Measurements from ENCODE around the gene TJP3.

DNA sequence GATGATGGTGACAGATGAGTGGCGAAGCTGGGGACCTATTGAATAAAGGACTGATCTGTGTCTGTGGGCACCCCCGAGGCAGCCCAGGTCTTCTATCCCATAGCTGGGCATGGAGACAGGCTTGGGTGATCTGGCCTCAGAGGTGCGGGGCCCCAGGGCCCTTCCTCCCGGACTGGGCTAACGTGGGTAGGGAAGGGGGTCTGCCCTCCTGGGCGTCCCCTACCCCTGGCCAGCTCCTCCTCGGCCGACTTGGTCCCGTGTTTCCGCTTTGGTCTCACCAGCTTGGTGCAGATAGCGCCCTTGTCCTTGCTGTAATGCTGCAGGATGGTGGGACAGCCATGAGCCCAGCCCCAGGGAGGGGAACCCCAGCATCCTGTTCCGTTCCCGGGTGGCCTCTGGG lies 74.7 kb downstream of the TJP3 start:
- TF ChIP-seq, protein P1, sequence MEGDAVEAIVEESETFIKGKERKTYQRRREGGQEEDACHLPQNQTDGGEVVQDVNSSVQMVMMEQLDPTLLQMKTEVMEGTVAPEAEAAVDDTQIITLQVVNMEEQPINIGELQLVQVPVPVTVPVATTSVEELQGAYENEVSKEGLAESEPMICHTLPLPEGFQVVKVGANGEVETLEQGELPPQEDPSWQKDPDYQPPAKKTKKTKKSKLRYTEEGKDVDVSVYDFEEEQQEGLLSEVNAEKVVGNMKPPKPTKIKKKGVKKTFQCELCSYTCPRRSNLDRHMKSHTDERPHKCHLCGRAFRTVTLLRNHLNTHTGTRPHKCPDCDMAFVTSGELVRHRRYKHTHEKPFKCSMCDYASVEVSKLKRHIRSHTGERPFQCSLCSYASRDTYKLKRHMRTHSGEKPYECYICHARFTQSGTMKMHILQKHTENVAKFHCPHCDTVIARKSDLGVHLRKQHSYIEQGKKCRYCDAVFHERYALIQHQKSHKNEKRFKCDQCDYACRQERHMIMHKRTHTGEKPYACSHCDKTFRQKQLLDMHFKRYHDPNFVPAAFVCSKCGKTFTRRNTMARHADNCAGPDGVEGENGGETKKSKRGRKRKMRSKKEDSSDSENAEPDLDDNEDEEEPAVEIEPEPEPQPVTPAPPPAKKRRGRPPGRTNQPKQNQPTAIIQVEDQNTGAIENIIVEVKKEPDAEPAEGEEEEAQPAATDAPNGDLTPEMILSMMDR (IDR thresholded peaks at IDR 0.05) = no peak
- no peak for TF ChIP-seq POLR2A (IDR thresholded peaks at IDR 0.05)
